AG04450 (cell line): ENCODE measurements around the gene KAT6B. TPM values are rescaled to one million over a fixed set of nuclear protein-coding genes. Genes with fewer than 3 reads are reported as not detected.

Source experiments
- CTCF ChIA-PET: fragments of 300-600, 350-600 bp; formaldehyde crosslinking; extraction: SDS; loops from one replicate; lab custom pipeline; 2022; ENCODE audit warnings: antibody characterized with exemption, inconsistent platforms; lab: Charles Lee
- POLR2A ChIA-PET: fragments of 350-600 bp; formaldehyde crosslinking; extraction: SDS; loops from one replicate; lab custom pipeline; 2021; ENCODE audit warnings: antibody characterized with exemption, inconsistent platforms; lab: Yijun Ruan, JAX
- DNase-seq: peaks from one replicate; pipeline ENCODE4 v3.0.0-alpha.2; 2011; ENCODE audit warnings: low read depth, low spot score
- H3K27ac ChIP-seq: one replicate; pipeline ENCODE4 v1.5.1; 2012; ENCODE audit warnings: low read depth, low read length, control low read depth
- H3K27me3 ChIP-seq: one replicate; pipeline ENCODE4 v1.6.0; 2012; ENCODE audit warnings: low read length; ENCODE audit not compliant: control insufficient read depth, insufficient read depth
- H3K4me3 ChIP-seq: 2 replicates; pipeline ENCODE4 v1.5.1; 2011; ENCODE audit warnings: mild to moderate bottlenecking, low read depth, low read length, control low read depth
- H3K9me3 ChIP-seq: 2 replicates; pipeline ENCODE4 v1.5.1; 2012; ENCODE audit warnings: low read length; ENCODE audit not compliant: control insufficient read depth, insufficient read depth
- CTCF ChIP-seq: IDR thresholded peaks from 2 replicates; pipeline ENCODE4 v1.5.1; 2011; ENCODE audit warnings: low read depth, low read length, control low read depth, inconsistent platforms
- polyA plus RNA-seq: library from polyadenylated mRNA; depleted of rRNA; stranded (reverse); fragments of >200 nt; gene quantifications from 2 replicates; pipeline ENCODE4 v1.2.3, GENCODE V29; 2011

KAT6B gene
- polyA plus RNA-seq, 1 experiment = 10.4 TPM

GRCh38 chr10:74846958-74847357, 20.6 kb downstream of the KAT6B start:
- ChIA-PET CTCF (no interaction called here), POLR2A (no interaction called here)
- Histone ChIP-seq H3K27me3 (no peaks in the 10 kb centered on the region), H3K9me3 (no peaks in the 10 kb centered on the region), H3K4me3 (no peak overlapping the region), H3K27ac (no peak overlapping the region)
- DNase-seq = no peak
- no peak for TF ChIP-seq CTCF

- ChIA-PET POLR2A (no interaction called here), CTCF (no interaction called here)
- H3K9me3 ChIP-seq = no peaks in the 10 kb centered on the region
- no peaks in the 10 kb centered on the region for H3K27me3 ChIP-seq
- H3K4me3 ChIP-seq = no peak overlapping the region
- H3K27ac ChIP-seq = no peak overlapping the region
- DNase-seq = no peak
- TF ChIP-seq CTCF = no peak
Observed at GRCh38 chr10:74851831-74852230, 25.4 kb downstream of the KAT6B start.

- POLR2A ChIA-PET = no interaction called here
- CTCF ChIA-PET = interaction anchor here (0.7 kb wide), 1 partner anchor 10 kb away, joined by 4 read pairs; no protein-coding TSS in a partner anchor
- no peaks in the 10 kb centered on the region for H3K9me3 ChIP-seq
- H3K4me3 ChIP-seq = no peak overlapping the region
- no peak for DNase-seq
- no peak overlapping the region for H3K27ac ChIP-seq
- H3K27me3 ChIP-seq = no peaks in the 10 kb centered on the region
- TF ChIP-seq CTCF = no peak
Observed at GRCh38 chr10:74852381-74852780, 26.0 kb downstream of the KAT6B start.

- no peak for DNase-seq
- ChIA-PET CTCF (interaction anchor here (0.6 to 1.1 kb wide), 2 partner anchors 333 to 610 kb away, joined by 3 read pairs; no protein-coding TSS in a partner anchor), POLR2A (no interaction called here)
- no peak for TF ChIP-seq CTCF
- no peaks in the 10 kb centered on the region for H3K27me3 ChIP-seq
- H3K9me3 ChIP-seq = no peaks in the 10 kb centered on the region
- no peak overlapping the region for H3K4me3 ChIP-seq
- H3K27ac ChIP-seq = no peak overlapping the region
Observed at GRCh38 chr10:74854610-74855009, 28.2 kb downstream of the KAT6B start.

- no peak overlapping the region for H3K27ac ChIP-seq
- DNase-seq = no peak
- H3K27me3 ChIP-seq = no peaks in the 10 kb centered on the region
- POLR2A ChIA-PET = no interaction called here
- no peaks in the 10 kb centered on the region for H3K9me3 ChIP-seq
- CTCF ChIA-PET = no interaction called here
- TF ChIP-seq CTCF = no peak
- H3K4me3 ChIP-seq = no peak overlapping the region
Observed at GRCh38 chr10:74855027-74855426, 28.6 kb downstream of the KAT6B start.
